H1 (cell line): ENCODE results near the gene PTPRD. TPM values are rescaled to one million over a fixed set of nuclear protein-coding genes. Genes with fewer than 3 reads are reported as not detected.

ENCODE experiments used
- CTCF ChIA-PET: fragments of 300-600 bp; sonication (Branson Sonifier 250); formaldehyde crosslinking; loops from one replicate; lab custom pipeline; 2021; ENCODE audit not compliant: partially characterized antibody; lab: Charles Lee
- POLR2A ChIA-PET: fragments of 300-600 bp; sonication (Branson Sonifier 250); formaldehyde crosslinking; loops from one replicate; lab custom pipeline; 2021; ENCODE audit warnings: inconsistent platforms; ENCODE audit not compliant: partially characterized antibody; lab: Charles Lee
- DNase-seq, 2 experiments: peaks; one replicate each; pipeline versions ENCODE4 v3.0.0 to v3.0.0-alpha.2; 2010 to 2022; ENCODE audit warnings: low spot score in 2 of 2, low read depth in 1 of 2, mixed read lengths in 1 of 2
- FAIRE-seq: peaks from 2 replicates; lab custom pipeline; 2011; peaks lifted over from hg19 to GRCh38; lab: Jason Lieb, UNC
- H2AFZ ChIP-seq: 2 replicates; pipeline ENCODE4 v1.8.1; 2012; ENCODE audit warnings: low read length, inconsistent platforms
- H2AK5ac ChIP-seq: 2 replicates; pipeline ENCODE4 v1.6.1; 2013; ENCODE audit warnings: low read depth, low read length
- H2BK120ac ChIP-seq: replicated peaks from 2 replicates; pipeline ENCODE3; 2013; ENCODE audit warnings: low read depth, low read length, inconsistent platforms
- H2BK12ac ChIP-seq: 2 replicates; pipeline ENCODE4 v1.6.1; 2013; ENCODE audit warnings: low read depth, low read length
- H2BK15ac ChIP-seq: 2 replicates; pipeline ENCODE4 v1.6.1; 2013; ENCODE audit warnings: low read length
- H2BK20ac ChIP-seq: 2 replicates; pipeline ENCODE4 v1.6.1; 2013; ENCODE audit warnings: low read length
- H2BK5ac ChIP-seq: 2 replicates; pipeline ENCODE4 v1.6.1; 2013; ENCODE audit warnings: low read depth, low read length
- H3K14ac ChIP-seq: 2 replicates; pipeline ENCODE4 v1.6.1; 2013; ENCODE audit warnings: inconsistent platforms; ENCODE audit not compliant: insufficient read length
- H3K18ac ChIP-seq: 2 replicates; pipeline ENCODE4 v1.6.1; 2013; ENCODE audit warnings: low read length; ENCODE audit errors: extremely low read depth
- H3K23ac ChIP-seq: 2 replicates; pipeline ENCODE4 v1.6.1; 2013; ENCODE audit warnings: inconsistent platforms; ENCODE audit not compliant: insufficient read length
- H3K23me2 ChIP-seq: 2 replicates; pipeline ENCODE4 v1.6.1; 2013; ENCODE audit warnings: low read depth, low read length
- H3K27ac ChIP-seq: 2 replicates; pipeline ENCODE4 v1.6.1; 2011; ENCODE audit warnings: low read depth, low read length, inconsistent platforms
- H3K27me3 ChIP-seq, 4 experiments: replicated peaks in 1 of 4; 1 replicate in 1 of 4; 2 replicates in 3 of 4; pipeline versions ENCODE4 v1.6.1 to v1.8.1; 2011 to 2013; ENCODE audit warnings: low read length in 3 of 4, mild to moderate bottlenecking in 3 of 4, inconsistent platforms in 2 of 4, mixed read lengths in 2 of 4, moderate library complexity in 1 of 4; ENCODE audit not compliant: control insufficient read depth in 3 of 4, insufficient read depth in 3 of 4; ENCODE audit errors: extremely low read depth in 1 of 4
- H3K36me3 ChIP-seq, 4 experiments: 2 replicates each; pipeline versions ENCODE4 v1.6.1 to v1.8.1; 2011 to 2013; ENCODE audit warnings: mild to moderate bottlenecking in 4 of 4, low read length in 3 of 4, moderate library complexity in 2 of 4, control low read depth in 1 of 4, inconsistent platforms in 1 of 4; ENCODE audit not compliant: insufficient read depth in 4 of 4, control insufficient read depth in 2 of 4
- H3K4ac ChIP-seq: replicated peaks from 2 replicates; pipeline ENCODE3; 2013; ENCODE audit warnings: low read length, low read depth, mixed read lengths, inconsistent platforms; ENCODE audit not compliant: insufficient read length
- H3K4me1 ChIP-seq, 4 experiments: replicated peaks in 1 of 4; 1 replicate in 1 of 4; 2 replicates in 3 of 4; pipeline versions ENCODE4 v1.6.1 to v1.8.1; 2011 to 2013; ENCODE audit warnings: low read length in 3 of 4, inconsistent platforms in 2 of 4, mixed read lengths in 1 of 4; ENCODE audit not compliant: insufficient read depth in 4 of 4, control insufficient read depth in 3 of 4
- H3K4me2 ChIP-seq, 2 experiments: 2 replicates each; pipeline versions ENCODE4 v1.6.1 to v1.8.1; 2011 to 2013; ENCODE audit warnings: low read depth in 2 of 2, low read length in 2 of 2, control low read depth in 1 of 2, inconsistent platforms in 1 of 2, mild to moderate bottlenecking in 1 of 2; ENCODE audit not compliant: insufficient read depth in 1 of 2
- H3K4me3 ChIP-seq, 4 experiments: fragments of 200-600, 300-600 bp in 1 of 4; sonication (generic), shearing (Covaris generic), sonication (Bioruptor Twin) in 1 of 4; 2 replicates each; pipeline versions ENCODE4 v1.5.1 to v1.8.1; 2011 to 2016; ENCODE audit warnings: low read length in 4 of 4, low read depth in 3 of 4, control low read depth in 2 of 4, inconsistent platforms in 2 of 4, mild to moderate bottlenecking in 2 of 4, mixed read lengths in 1 of 4, moderate library complexity in 1 of 4; ENCODE audit not compliant: insufficient read depth in 2 of 4; ENCODE audit errors: extremely low read depth in 1 of 4
- H3K56ac ChIP-seq: replicated peaks from 2 replicates; pipeline ENCODE3; 2013; ENCODE audit warnings: low read depth, mild to moderate bottlenecking, mixed read lengths, low read length, inconsistent platforms; ENCODE audit not compliant: insufficient read length
- H3K79me1 ChIP-seq: 2 replicates; pipeline ENCODE4 v1.6.1; 2013; ENCODE audit warnings: low read depth, low read length, control low read depth
- H3K79me2 ChIP-seq, 2 experiments: 2 replicates each; pipeline versions ENCODE4 v1.6.1 to v1.8.1; 2012 to 2013; ENCODE audit warnings: low read length in 2 of 2, mild to moderate bottlenecking in 2 of 2, inconsistent platforms in 1 of 2; ENCODE audit not compliant: insufficient read depth in 2 of 2, control insufficient read depth in 1 of 2
- H3K9ac ChIP-seq, 4 experiments: replicated peaks in 1 of 4; 1 replicate in 1 of 4; 2 replicates in 3 of 4; pipeline versions ENCODE4 v1.6.1 to v1.8.1; 2011 to 2013; ENCODE audit warnings: low read depth in 3 of 4, low read length in 3 of 4, control low read depth in 2 of 4, mild to moderate bottlenecking in 2 of 4, moderate library complexity in 2 of 4, inconsistent platforms in 1 of 4; ENCODE audit errors: extremely low read depth in 1 of 4
- H3K9me3 ChIP-seq, 2 experiments: 2 replicates each; pipeline versions ENCODE4 v1.6.1 to v1.8.1; 2012 to 2013; ENCODE audit warnings: mild to moderate bottlenecking in 2 of 2, moderate library complexity in 2 of 2, control low read depth in 1 of 2, inconsistent platforms in 1 of 2, low read depth in 1 of 2, low read length in 1 of 2, mixed read lengths in 1 of 2; ENCODE audit not compliant: insufficient read depth in 2 of 2
- H4K20me1 ChIP-seq, 2 experiments: replicated peaks in 1 of 2; 2 replicates each; pipeline versions ENCODE3 to v1.8.1; 2011 to 2013; ENCODE audit warnings: inconsistent platforms in 2 of 2, low read length in 2 of 2, mild to moderate bottlenecking in 1 of 2; ENCODE audit not compliant: insufficient read depth in 2 of 2, control insufficient read depth in 1 of 2
- H4K5ac ChIP-seq: 2 replicates; pipeline ENCODE4 v1.6.1; 2013; ENCODE audit warnings: low read length, low read depth, mixed read lengths, inconsistent platforms; ENCODE audit not compliant: insufficient read length
- H4K8ac ChIP-seq: 2 replicates; pipeline ENCODE4 v1.8.0; 2013; ENCODE audit warnings: mild to moderate bottlenecking, moderate library complexity, low read length, inconsistent platforms; ENCODE audit not compliant: insufficient read depth; ENCODE audit errors: extremely low read depth
- H4K91ac ChIP-seq: replicated peaks from 2 replicates; pipeline ENCODE3; 2013; ENCODE audit warnings: low read length, mixed read lengths, inconsistent platforms; ENCODE audit not compliant: insufficient read length
- ATF3 ChIP-seq: IDR thresholded peaks from 2 replicates; pipeline ENCODE4 v1.6.1; 2011; ENCODE audit warnings: low read depth, mild to moderate bottlenecking, low read length; ENCODE audit not compliant: insufficient read depth
- CTCF ChIP-seq, 3 experiments: IDR thresholded peaks; 1 replicate in 2 of 3; 2 replicates in 1 of 3; pipeline versions ENCODE4 v1.5.1 to v1.6.1; 2011; ENCODE audit warnings: low read length in 3 of 3, mild to moderate bottlenecking in 3 of 3, inconsistent platforms in 2 of 3, low read depth in 1 of 3, moderate library complexity in 1 of 3; ENCODE audit not compliant: insufficient read depth in 1 of 3; ENCODE audit errors: control extremely low read depth in 1 of 3
- HDAC6 ChIP-seq: IDR thresholded peaks from one replicate; pipeline ENCODE4 v1.7.1; 2012; ENCODE audit warnings: low read depth, mild to moderate bottlenecking, inconsistent platforms, low read length, moderate library complexity
- RAD21 ChIP-seq, 2 experiments: IDR thresholded peaks in 1 of 2; conservative IDR thresholded peaks in 1 of 2; 2 replicates each; pipeline ENCODE4 v1.6.1; 2011; ENCODE audit warnings: low read depth in 2 of 2, low read length in 2 of 2, improper control_type of control experiment in 1 of 2, inconsistent platforms in 1 of 2, mild to moderate bottlenecking in 1 of 2, moderate library complexity in 1 of 2
- USF2 ChIP-seq: IDR thresholded peaks from 2 replicates; pipeline ENCODE4 v1.6.1; 2011; ENCODE audit warnings: low read length, improper control_type of control experiment
- ZNF274 ChIP-seq: IDR thresholded peaks from 2 replicates; pipeline ENCODE4 v1.7.0; 2012; ENCODE audit warnings: low read length, borderline replicate concordance; ENCODE audit errors: extremely low read depth
- WGBS, 2 experiments: shearing (Covaris generic) in 1 of 2; methylation state at CpG; one replicate each; pipeline versions ENCODE4 v1.1.6 to v1.1.7; 2013 to 2015; ENCODE audit warnings: low lambda C conversion rate in 2 of 2, mixed read lengths in 2 of 2, inconsistent platforms in 1 of 2, low coverage in 1 of 2, missing lambda C conversion rate in 1 of 2; ENCODE audit not compliant: insufficient replicate concordance in 2 of 2, insufficient coverage in 1 of 2, insufficient read length in 1 of 2; ENCODE audit errors: extremely low coverage in 1 of 2, missing lambda C conversion rate in 1 of 2; 5-methylcytosine and 5-hydroxymethylcytosine counted together
- polyA plus RNA-seq, 7 experiments: library from polyadenylated mRNA; depleted of rRNA in 3 of 7; stranded (reverse) in 5 of 7; unstranded in 2 of 7; fragments of >200 nt in 5 of 7; fragments of 200-250 nt in 2 of 7; gene quantifications; 1 replicate in 5 of 7; 2 replicates in 1 of 7; 4 replicates in 1 of 7; pipeline versions ENCODE4 v1.2.1 to v1.2.3, GENCODE V29; 2011 to 2013; ENCODE audit warnings: missing spikeins in 2 of 7, mixed read lengths in 2 of 7
- total RNA-seq: library from RNA; stranded (reverse); fragmentation: NEBNext Ultra II Directional; extraction: Animal tissue kit (Norgen Biotek cat#: 25700); gene quantifications from 2 replicates; pipeline ENCODE4 v1.2.1, GENCODE V29; 2021
- TF ChIP-seq, protein P1 (sequence below): IDR thresholded peaks from 2 replicates; pipeline ENCODE4 v1.6.1; 2012; ENCODE audit warnings: inconsistent platforms

PTPRD gene
- total and polyA plus RNA-seq, 2 of the 8 experiments (the other 6 are each of a cell fraction or from before 2014, with no cell fraction given): 17.2 to 77.0 TPM

DNA sequence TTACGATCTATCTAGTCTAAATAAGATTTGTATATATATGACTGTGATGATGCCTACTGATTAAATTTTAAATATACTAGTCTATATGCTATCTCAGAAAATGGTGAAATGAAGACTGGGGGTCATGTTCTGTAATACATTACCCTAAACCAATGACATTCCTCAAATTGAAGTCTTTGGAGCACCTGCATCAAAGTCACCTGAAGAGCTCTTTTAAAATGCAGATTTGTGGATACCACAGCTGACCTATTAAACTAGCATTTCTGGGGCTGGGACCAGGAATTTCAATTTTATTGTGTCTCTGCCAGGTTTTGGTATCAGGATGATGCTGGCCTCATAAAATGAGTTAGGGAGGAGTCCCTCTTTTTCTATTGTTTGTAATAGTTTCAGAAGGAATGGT lies 2181.3 kb downstream of the PTPRD start:
- WGBS, 2 experiments: 94% methylated on average over 1 of the region's 1 CpG; no CpG with 5 or more reads in 1 of the 2 experiments
- Histone ChIP-seq H3K56ac (no peak overlapping the region), H3K4me2 (no peak overlapping the region)

More for the DNA sequence above, 2181.3 kb downstream of the PTPRD start:
- Histone ChIP-seq H3K9me3 (no peaks in the 10 kb centered on the region), H4K8ac (no peak overlapping the region), H2BK5ac (no peak overlapping the region), H3K14ac (no peak overlapping the region), H2AK5ac (no peak overlapping the region), H4K5ac (no peak overlapping the region), H4K91ac (no peak overlapping the region), H3K4ac (no peak overlapping the region), H3K18ac (no peak overlapping the region), H2AFZ (no peak overlapping the region), H2BK20ac (no peak overlapping the region), H3K79me2 (no peaks in the 10 kb centered on the region), H3K23ac (no peak overlapping the region), H3K27ac (no peak overlapping the region), H3K4me1 (no peaks in the 10 kb centered on the region; a peak in 1 of 7 replicates), H3K9ac (no peak overlapping the region), H3K23me2 (no peaks in the 10 kb centered on the region), H3K36me3 (no peaks in the 10 kb centered on the region; a peak in 1 of 8 replicates), H4K20me1 (no peaks in the 10 kb centered on the region), H2BK120ac (no peak overlapping the region), H2BK15ac (no peak overlapping the region), H2BK12ac (no peak overlapping the region), H3K79me1 (no peaks in the 10 kb centered on the region), H3K4me3 (no peak overlapping the region), H3K27me3 (no peaks in the 10 kb centered on the region)
- FAIRE-seq: no peak
- ChIA-PET POLR2A (interaction anchor here (0.7 kb wide), 1 partner anchor 1310 kb away, joined by 3 read pairs; no protein-coding TSS in a partner anchor), CTCF (no interaction called here)
- no peak for DNase-seq
- TF ChIP-seq, protein P1, sequence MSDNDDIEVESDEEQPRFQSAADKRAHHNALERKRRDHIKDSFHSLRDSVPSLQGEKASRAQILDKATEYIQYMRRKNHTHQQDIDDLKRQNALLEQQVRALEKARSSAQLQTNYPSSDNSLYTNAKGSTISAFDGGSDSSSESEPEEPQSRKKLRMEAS: no peak
- TF ChIP-seq USF2: no peak
- TF ChIP-seq HDAC6: no peak
- no peak for TF ChIP-seq RAD21 (IDR thresholded peaks at IDR 0.05 in 1 of 2, conservative IDR thresholded peaks at IDR 0.05 in 1 of 2; ENCODE audit: low read depth in 2 of 2, low read length in 2 of 2)
- TF ChIP-seq CTCF (IDR thresholded peaks at IDR 0.05; ENCODE audit: control extremely low read depth in 1 of 3, insufficient read depth in 1 of 3, low read depth in 1 of 3, low read length in 3 of 3): no peak
- TF ChIP-seq ZNF274: no peak
- no peak for TF ChIP-seq ATF3
